Uterus (tissue), 4 donors: ENCODE data around the gene NOTCH3. TPM values are rescaled to one million over a fixed set of nuclear protein-coding genes. Genes with fewer than 3 reads are reported as not detected.

Experiments used
- DNase-seq, 2 donors: peaks; one replicate each; pipeline ENCODE4 v3.0.0-alpha.2; 2019 to 2020
- H3K27ac ChIP-seq, 2 donors: fragments of 200-600 bp; sonication (generic); 1 replicate in 1 of 2; 2 replicates in 1 of 2; pipeline ENCODE4 v1.5.1; 2016 to 2018
- H3K27me3 ChIP-seq, 2 donors: fragments of 200-600 bp; sonication (generic); one replicate each; pipeline ENCODE4 v1.5.1; 2018 to 2019; ENCODE audit warnings: control low read depth in 1 of 2
- H3K36me3 ChIP-seq, 2 donors: fragments of 200-600 bp; sonication (generic); one replicate each; pipeline ENCODE4 v1.5.1; 2019; ENCODE audit warnings: control low read depth in 1 of 2
- H3K4me1 ChIP-seq, 2 donors: fragments of 200-600 bp; sonication (generic); one replicate each; pipeline ENCODE4 v1.5.1; 2018 to 2019; ENCODE audit warnings: control low read depth in 1 of 2
- H3K4me3 ChIP-seq, 2 donors: fragments of 200-600 bp; sonication (generic); 1 replicate in 1 of 2; 2 replicates in 1 of 2; pipeline ENCODE4 v1.5.1; 2018 to 2019; ENCODE audit warnings: mild to moderate bottlenecking in 1 of 2
- H3K9me3 ChIP-seq, 2 donors: fragments of 200-600 bp; sonication (generic); one replicate each; pipeline ENCODE4 v1.5.1; 2019; ENCODE audit warnings: control low read depth in 1 of 2
- POLR2A ChIP-seq, 2 donors: fragments of 450-650 bp; IDR thresholded peaks; one replicate each; pipeline ENCODE4 v1.6.1; 2016; ENCODE audit warnings: antibody characterized with exemption in 2 of 2, mild to moderate bottlenecking in 1 of 2, moderate library complexity in 1 of 2
- intact Hi-C: fragments of 100-400 bp; cut with DNase I; formaldehyde crosslinking; loops from one replicate; pipeline ENCODE4 v1.15.1; 2023; ENCODE audit warnings: low total_unique reads
- total RNA-seq, 4 donors: library from RNA; depleted of rRNA in 3 of 4; stranded (reverse); fragments of >200 nt in 3 of 4; gene quantifications; one replicate each; pipeline versions ENCODE4 v1.1.0 to v1.2.4, GENCODE V29; 2014 to 2023
- TF ChIP-seq, protein P1 (sequence below), 4 experiments: fragments of 200-600 bp in 2 of 4; fragments of 450-650 bp in 2 of 4; sonication (generic) in 2 of 4; IDR thresholded peaks; one replicate each; pipeline ENCODE4 v1.5.1; 2016 to 2019; ENCODE audit warnings: antibody characterized with exemption in 4 of 4, mild to moderate bottlenecking in 2 of 4, moderate library complexity in 1 of 4
- donor health status: DM: yes; HTN: yes; CAD: no.

NOTCH3 gene
- total RNA-seq, 4 donors from 2014 or later = 9.4 to 166 (median 96.9) TPM

DNA sequence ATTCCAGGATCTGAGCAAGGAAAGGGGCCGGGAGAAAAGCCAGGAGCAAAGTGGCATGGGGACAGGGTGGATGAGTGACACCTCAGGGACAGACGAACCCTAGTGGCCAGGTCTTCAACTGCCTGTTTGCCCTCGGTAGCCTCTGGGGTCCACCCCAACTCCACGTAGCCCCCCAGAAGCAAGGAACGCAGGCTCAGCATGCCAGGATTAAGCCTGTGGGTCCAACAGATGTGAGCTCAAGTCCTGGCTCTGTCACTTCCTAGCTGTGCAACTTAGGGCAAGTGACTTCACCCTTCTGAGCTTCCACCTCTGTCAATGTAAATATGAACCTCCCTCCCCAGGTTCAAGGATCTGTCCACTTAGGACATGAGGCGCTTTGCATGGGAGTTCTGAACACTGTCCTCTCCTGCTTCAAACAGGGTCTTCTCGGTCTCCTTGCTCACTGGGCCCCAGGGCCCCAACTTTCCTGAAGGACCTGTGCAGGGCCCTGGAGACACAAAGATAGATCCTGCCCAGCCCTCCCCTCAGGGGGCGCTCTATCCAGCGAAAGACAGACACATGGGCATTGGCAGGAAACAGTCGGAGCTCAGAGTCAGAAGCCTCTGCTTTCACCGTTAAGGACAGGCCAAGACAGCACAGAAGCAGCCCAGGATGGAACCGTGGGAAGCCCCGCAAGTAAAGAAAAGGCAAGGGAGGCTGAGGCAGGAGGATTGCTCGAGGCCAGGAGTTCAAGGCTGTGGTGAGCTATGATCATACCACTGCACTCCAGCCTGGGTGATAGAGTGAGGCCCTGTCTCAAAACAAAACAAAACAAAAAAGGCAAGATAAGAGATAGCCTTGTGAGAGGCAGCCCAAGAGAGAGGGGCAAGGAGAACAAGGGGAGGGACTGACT is 80.4 kb downstream of the NOTCH3 start:
- intact Hi-C loops = no loop called here
- DNase-seq = no peak
- TF ChIP-seq, protein P1, sequence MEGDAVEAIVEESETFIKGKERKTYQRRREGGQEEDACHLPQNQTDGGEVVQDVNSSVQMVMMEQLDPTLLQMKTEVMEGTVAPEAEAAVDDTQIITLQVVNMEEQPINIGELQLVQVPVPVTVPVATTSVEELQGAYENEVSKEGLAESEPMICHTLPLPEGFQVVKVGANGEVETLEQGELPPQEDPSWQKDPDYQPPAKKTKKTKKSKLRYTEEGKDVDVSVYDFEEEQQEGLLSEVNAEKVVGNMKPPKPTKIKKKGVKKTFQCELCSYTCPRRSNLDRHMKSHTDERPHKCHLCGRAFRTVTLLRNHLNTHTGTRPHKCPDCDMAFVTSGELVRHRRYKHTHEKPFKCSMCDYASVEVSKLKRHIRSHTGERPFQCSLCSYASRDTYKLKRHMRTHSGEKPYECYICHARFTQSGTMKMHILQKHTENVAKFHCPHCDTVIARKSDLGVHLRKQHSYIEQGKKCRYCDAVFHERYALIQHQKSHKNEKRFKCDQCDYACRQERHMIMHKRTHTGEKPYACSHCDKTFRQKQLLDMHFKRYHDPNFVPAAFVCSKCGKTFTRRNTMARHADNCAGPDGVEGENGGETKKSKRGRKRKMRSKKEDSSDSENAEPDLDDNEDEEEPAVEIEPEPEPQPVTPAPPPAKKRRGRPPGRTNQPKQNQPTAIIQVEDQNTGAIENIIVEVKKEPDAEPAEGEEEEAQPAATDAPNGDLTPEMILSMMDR (IDR thresholded peaks at IDR 0.05) = no peak
- no peak for TF ChIP-seq POLR2A (IDR thresholded peaks at IDR 0.05)

DNA sequence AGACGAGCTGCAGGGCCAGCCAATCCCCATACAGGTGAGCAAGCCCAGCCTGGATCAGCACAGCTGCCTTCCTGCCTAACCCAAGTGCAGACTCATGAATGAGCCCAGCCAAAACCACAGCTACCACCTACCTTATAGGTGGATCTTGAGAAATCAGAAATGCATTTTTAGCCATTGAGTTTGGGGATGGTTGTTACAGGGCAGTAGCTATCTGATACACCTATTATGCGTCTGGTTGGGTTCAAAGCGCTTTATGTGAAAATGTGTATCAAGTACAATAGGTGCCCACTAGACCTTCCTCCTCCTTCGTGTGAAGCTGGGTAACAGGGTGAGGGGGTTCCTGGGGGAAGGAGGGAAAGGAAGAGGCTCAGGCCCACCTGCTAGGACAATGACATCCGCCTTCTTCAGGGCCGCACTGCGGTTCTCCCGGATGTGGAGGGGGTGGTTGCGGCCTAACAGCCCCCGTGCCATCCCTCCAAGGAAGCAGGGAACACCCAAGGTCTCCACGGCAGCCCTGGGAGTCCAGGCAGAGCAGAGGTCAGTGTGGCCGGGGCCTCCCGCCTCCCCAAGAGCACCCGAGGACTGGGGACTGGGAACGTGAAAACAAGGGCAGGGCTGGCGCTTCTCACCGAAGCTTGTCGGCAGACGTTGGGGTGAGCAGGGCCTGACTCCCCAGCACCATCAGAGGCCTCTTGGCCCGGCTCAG is 81.9 kb downstream of the NOTCH3 start:
- TF ChIP-seq POLR2A (IDR thresholded peaks at IDR 0.05) = no peak
- TF ChIP-seq, protein P1 (IDR thresholded peaks at IDR 0.05) = no peak
- H3K4me3 ChIP-seq = no peak overlapping the region
- no peaks in the 10 kb centered on the region for H3K4me1 ChIP-seq
- H3K9me3 ChIP-seq = no peaks in the 10 kb centered on the region
- H3K27ac ChIP-seq = no peak overlapping the region
- DNase-seq = no peak
- H3K36me3 ChIP-seq = no peaks in the 10 kb centered on the region
- intact Hi-C loops = no loop called here
- H3K27me3 ChIP-seq = no peaks in the 10 kb centered on the region

More for the DNA sequence above, 80.4 kb downstream of the NOTCH3 start:
- Histone ChIP-seq H3K9me3 (no peaks in the 10 kb centered on the region), H3K36me3 (no peaks in the 10 kb centered on the region), H3K27me3 (no peaks in the 10 kb centered on the region), H3K27ac (no peak overlapping the region), H3K4me1 (no peaks in the 10 kb centered on the region), H3K4me3 (no peak overlapping the region)

- TF ChIP-seq POLR2A (IDR thresholded peaks at IDR 0.05) = no peak
- TF ChIP-seq, protein P1 (IDR thresholded peaks at IDR 0.05) = no peak
- H3K36me3 ChIP-seq = no peaks in the 10 kb centered on the region
- intact Hi-C loops = no loop called here
- no peaks in the 10 kb centered on the region for H3K4me1 ChIP-seq
- H3K27ac ChIP-seq = no peak overlapping the region
- no peak overlapping the region for H3K4me3 ChIP-seq
- no peaks in the 10 kb centered on the region for H3K9me3 ChIP-seq
- H3K27me3 ChIP-seq = no peaks in the 10 kb centered on the region
- DNase-seq = no peak
Observed at GRCh38 chr19:15118248-15118647, 82.5 kb downstream of the NOTCH3 start.

DNA sequence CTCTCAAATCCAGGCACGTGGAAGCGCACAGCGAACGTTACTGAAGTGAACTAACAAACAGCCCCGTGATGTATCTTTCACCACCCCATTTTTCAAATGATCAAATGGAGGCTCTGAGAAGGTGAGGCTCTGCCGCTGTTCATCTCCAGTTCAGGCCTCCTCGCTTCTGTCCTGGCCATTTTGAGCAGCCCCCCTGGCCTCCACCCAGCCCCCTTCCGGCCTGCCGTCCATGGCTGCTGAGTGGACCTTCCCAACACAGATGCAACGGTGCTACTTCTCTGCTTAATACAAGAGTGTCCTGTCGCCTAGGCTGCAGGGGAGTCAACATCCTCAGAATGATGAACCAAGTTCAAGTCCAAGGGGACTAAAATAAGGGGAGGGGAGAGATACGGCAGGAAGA is 83.9 kb downstream of the NOTCH3 start:
- no peaks in the 10 kb centered on the region for H3K36me3 ChIP-seq

More for the DNA sequence above, 83.9 kb downstream of the NOTCH3 start:
- intact Hi-C loops = no loop called here
- TF ChIP-seq, protein P1 (IDR thresholded peaks at IDR 0.05) = no peak
- TF ChIP-seq POLR2A (IDR thresholded peaks at IDR 0.05) = no peak
- DNase-seq = no peak
- Histone ChIP-seq H3K4me1 (no peaks in the 10 kb centered on the region), H3K27me3 (no peaks in the 10 kb centered on the region), H3K9me3 (no peaks in the 10 kb centered on the region), H3K27ac (no peak overlapping the region), H3K4me3 (no peak overlapping the region)
